ENCODE results near the gene MMP24OS.

Gene MMP24OS

DNA sequence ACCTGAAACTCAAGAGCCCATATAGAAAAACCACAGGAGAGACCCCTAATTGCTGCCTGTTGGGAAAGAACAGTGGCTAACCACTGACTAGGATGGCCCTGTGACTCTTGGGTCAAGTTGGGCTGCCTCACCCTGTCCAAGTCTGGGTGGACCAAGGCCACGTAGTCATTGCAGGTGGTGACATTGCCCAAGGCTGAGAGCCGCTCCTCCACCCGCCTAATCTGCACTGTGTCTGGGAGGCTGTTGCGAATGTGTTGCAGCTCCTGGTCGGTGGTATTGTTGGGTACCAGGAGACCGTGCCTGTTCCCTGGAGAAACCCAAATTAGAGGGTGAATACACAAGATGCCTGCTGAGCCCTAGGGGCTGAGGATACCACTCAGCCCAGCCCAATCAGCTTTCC, 2.6 kb upstream of the MMP24OS start:
- DNase-seq = no peak
- Histone ChIP-seq H4K5ac (ENCODE audit: low read length) (no peak overlapping the region), H3K56ac (ENCODE audit: low read length) (no peak overlapping the region), H2BK120ac (ENCODE audit: low read depth, low read length) (no peak overlapping the region), H3K9ac (ENCODE audit: low read length) (no peak overlapping the region), H3K27ac (ENCODE audit: low read depth, low read length) (no peak overlapping the region), H3K4me3 (ENCODE audit: low read length) (no peak overlapping the region), H3K79me1 (ENCODE audit: low read length) (peaks cover 7% of the 10 kb centered on the region), H3K23ac (ENCODE audit: low read length) (no peak overlapping the region), H3K4me1 (ENCODE audit: control insufficient read depth, low read depth, low read length) (peaks cover 7% of the 10 kb centered on the region), H3K79me2 (ENCODE audit: control insufficient read depth, insufficient read depth, low read length) (peaks cover 18% of the 10 kb centered on the region), H3K4me2 (ENCODE audit: low read length) (no peak overlapping the region), H3K27me3 (ENCODE audit: insufficient read depth, low read length, poor library complexity) (no peaks in the 10 kb centered on the region), H2BK15ac (replicated peaks; ENCODE audit: low read depth) (no peak overlapping the region), H2AK5ac (ENCODE audit: low read length) (no peak overlapping the region), H3K18ac (ENCODE audit: low read length) (no peak overlapping the region), H4K8ac (ENCODE audit: low read depth, low read length) (no peak overlapping the region), H3K4ac (ENCODE audit: low read depth, low read length) (no peak overlapping the region), H3K36me3 (ENCODE audit: control insufficient read depth, insufficient read depth, low read length) (peaks cover 10% of the 10 kb centered on the region), H2BK5ac (ENCODE audit: low read length) (no peak overlapping the region)
- WGBS (ENCODE audit: extremely low coverage, insufficient coverage, low lambda C conversion rate) = no CpG with 5 or more reads among the region's 6 CpGs

DNA sequence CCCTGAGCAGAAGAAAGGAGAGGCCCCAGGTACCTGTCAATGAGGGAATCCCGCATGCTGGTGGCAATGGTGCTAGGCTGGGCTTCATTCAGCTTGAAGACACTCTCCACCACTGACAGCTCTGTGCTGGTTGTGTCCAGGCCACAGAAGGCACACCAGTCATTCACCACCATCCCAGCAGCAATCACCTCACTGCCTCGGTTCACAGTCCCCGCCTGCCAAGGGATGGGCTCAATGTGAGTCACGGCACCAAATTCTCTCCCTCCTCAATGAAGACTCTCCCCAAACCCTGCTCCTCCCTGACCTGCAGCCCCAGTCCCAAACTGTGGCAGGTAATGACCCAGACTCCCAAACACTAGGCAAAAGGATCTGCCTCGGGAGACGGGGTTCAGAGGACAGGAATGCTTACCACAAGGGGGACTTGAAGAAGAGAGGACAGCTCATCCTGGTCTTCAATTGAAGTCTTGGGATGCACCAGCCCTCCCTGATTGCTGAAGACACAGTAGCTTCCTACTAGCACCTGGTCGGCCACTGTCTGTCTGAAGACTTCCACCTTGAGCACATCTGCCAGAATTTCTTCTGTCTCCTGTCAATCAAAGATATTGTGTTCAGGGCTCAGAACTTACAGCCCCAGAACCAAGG, 1.7 kb upstream of the MMP24OS start:
- Histone ChIP-seq H4K8ac (ENCODE audit: low read depth, low read length) (no peak overlapping the region), H4K5ac (ENCODE audit: low read length) (no peak overlapping the region), H3K18ac (ENCODE audit: low read length) (no peak overlapping the region), H3K4ac (ENCODE audit: low read depth, low read length) (no peak overlapping the region), H2BK15ac (replicated peaks; ENCODE audit: low read depth) (no peak overlapping the region), H3K23ac (ENCODE audit: low read length) (no peak overlapping the region), H3K36me3 (ENCODE audit: control insufficient read depth, insufficient read depth, low read length) (peaks cover 10% of the 10 kb centered on the region), H3K27me3 (ENCODE audit: insufficient read depth, low read length, poor library complexity) (no peaks in the 10 kb centered on the region), H2BK120ac (ENCODE audit: low read depth, low read length) (no peak overlapping the region), H3K27ac (ENCODE audit: low read depth, low read length) (no peak overlapping the region), H3K4me2 (ENCODE audit: low read length) (no peak overlapping the region), H2BK5ac (ENCODE audit: low read length) (no peak overlapping the region), H2AK5ac (ENCODE audit: low read length) (no peak overlapping the region), H3K9ac (ENCODE audit: low read length) (no peak overlapping the region), H3K4me1 (ENCODE audit: control insufficient read depth, low read depth, low read length) (peaks cover 5% of the 10 kb centered on the region), H3K79me1 (ENCODE audit: low read length) (peaks cover 7% of the 10 kb centered on the region), H3K79me2 (ENCODE audit: control insufficient read depth, insufficient read depth, low read length) (peaks cover 18% of the 10 kb centered on the region), H3K4me3 (ENCODE audit: low read length) (no peak overlapping the region), H3K56ac (ENCODE audit: low read length) (no peak overlapping the region)
- no CpG with 5 or more reads among the region's 7 CpGs for WGBS (ENCODE audit: extremely low coverage, insufficient coverage, low lambda C conversion rate)
- DNase-seq = no peak

DNA sequence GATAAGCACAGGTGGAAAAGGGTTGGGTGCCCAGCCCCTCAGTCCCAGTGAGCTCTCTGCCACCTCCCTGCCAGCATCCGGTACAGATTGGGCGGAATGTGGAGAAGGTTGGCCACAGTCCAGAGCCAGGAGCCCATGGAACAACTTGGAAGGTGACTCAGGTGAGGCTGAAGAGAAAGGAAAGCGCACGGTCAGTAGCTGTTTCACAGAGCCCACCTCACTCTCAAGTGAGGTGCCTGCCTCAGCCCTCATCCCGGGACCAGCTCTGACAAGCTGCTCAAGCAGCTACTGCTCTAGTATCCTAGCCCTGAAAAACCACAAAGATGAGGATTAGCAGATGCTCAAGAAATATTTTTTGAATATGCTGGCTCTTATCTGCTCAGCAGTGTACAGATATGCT, 1.1 kb upstream of the MMP24OS start:
- Histone ChIP-seq H3K27me3 (ENCODE audit: insufficient read depth, low read length, poor library complexity) (no peaks in the 10 kb centered on the region), H4K8ac (ENCODE audit: low read depth, low read length) (no peak overlapping the region), H3K36me3 (ENCODE audit: control insufficient read depth, insufficient read depth, low read length) (peaks cover 10% of the 10 kb centered on the region), H2BK120ac (ENCODE audit: low read depth, low read length) (no peak overlapping the region), H3K18ac (ENCODE audit: low read length) (no peak overlapping the region), H2BK5ac (ENCODE audit: low read length) (no peak overlapping the region), H3K9ac (ENCODE audit: low read length) (no peak overlapping the region), H3K4me2 (ENCODE audit: low read length) (no peak overlapping the region), H2AK5ac (ENCODE audit: low read length) (no peak overlapping the region), H3K56ac (ENCODE audit: low read length) (no peak overlapping the region), H3K79me2 (ENCODE audit: control insufficient read depth, insufficient read depth, low read length) (peaks cover 15% of the 10 kb centered on the region), H3K27ac (ENCODE audit: low read depth, low read length) (no peak overlapping the region), H3K4me1 (ENCODE audit: control insufficient read depth, low read depth, low read length) (peaks cover 5% of the 10 kb centered on the region), H3K4ac (ENCODE audit: low read depth, low read length) (no peak overlapping the region), H3K4me3 (ENCODE audit: low read length) (no peak overlapping the region), H3K23ac (ENCODE audit: low read length) (no peak overlapping the region), H4K5ac (ENCODE audit: low read length) (no peak overlapping the region), H2BK15ac (replicated peaks; ENCODE audit: low read depth) (no peak overlapping the region), H3K79me1 (ENCODE audit: low read length) (peaks cover 5% of the 10 kb centered on the region)
- WGBS (ENCODE audit: extremely low coverage, insufficient coverage, low lambda C conversion rate) = no CpG with 5 or more reads among the region's 5 CpGs
- no peak for DNase-seq

DNA sequence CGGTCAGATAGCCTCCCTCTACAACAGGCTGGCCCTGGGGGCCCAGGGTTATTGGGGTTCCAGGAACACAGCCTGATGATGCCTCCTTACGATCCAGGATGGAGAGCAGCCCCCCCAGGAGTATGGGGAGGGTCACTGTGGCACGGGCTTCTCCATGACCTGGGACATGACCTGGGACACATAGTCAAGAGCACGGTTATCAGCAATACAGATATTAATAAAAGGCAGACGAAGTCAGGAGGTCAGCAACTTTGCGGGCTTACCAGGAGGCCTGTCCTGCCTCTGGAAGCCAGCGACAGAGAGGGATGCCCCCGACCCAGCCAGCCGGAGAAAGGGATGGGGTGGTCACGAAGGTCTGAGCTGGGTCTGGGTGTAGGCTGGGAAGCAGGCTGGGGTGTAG, 795 bp downstream of the MMP24OS start:
- Histone ChIP-seq H3K4me1 (ENCODE audit: control insufficient read depth, low read depth, low read length) (peaks cover 2% of the 10 kb centered on the region), H4K8ac (ENCODE audit: low read depth, low read length) (peak overlapping the region; percentile 44), H3K56ac (ENCODE audit: low read length) (peak overlapping the region; percentile 95), H3K4me2 (ENCODE audit: low read length) (peak overlapping the region; percentile 73), H2BK5ac (ENCODE audit: low read length) (no peak overlapping the region), H3K4ac (ENCODE audit: low read depth, low read length) (no peak overlapping the region), H3K36me3 (ENCODE audit: control insufficient read depth, insufficient read depth, low read length) (peaks cover 8% of the 10 kb centered on the region), H3K18ac (ENCODE audit: low read length) (peak overlapping the region; percentile 82), H3K27ac (ENCODE audit: low read depth, low read length) (peak overlapping the region; percentile 66), H3K9ac (ENCODE audit: low read length) (peak overlapping the region; percentile 90), H3K23ac (ENCODE audit: low read length) (peak overlapping the region; percentile 83), H3K27me3 (ENCODE audit: insufficient read depth, low read length, poor library complexity) (no peaks in the 10 kb centered on the region), H2AK5ac (ENCODE audit: low read length) (no peak overlapping the region), H3K79me2 (ENCODE audit: control insufficient read depth, insufficient read depth, low read length) (peaks cover 3% of the 10 kb centered on the region), H3K4me3 (ENCODE audit: low read length) (peak overlapping the region; percentile 73), H2BK15ac (replicated peaks; ENCODE audit: low read depth) (no peak overlapping the region), H4K5ac (ENCODE audit: low read length) (no peak overlapping the region), H3K79me1 (ENCODE audit: low read length) (no peaks in the 10 kb centered on the region), H2BK120ac (ENCODE audit: low read depth, low read length) (no peak overlapping the region)
- no peak for DNase-seq
- WGBS (ENCODE audit: extremely low coverage, insufficient coverage, low lambda C conversion rate) = no CpG with 5 or more reads among the region's 10 CpGs

DNA sequence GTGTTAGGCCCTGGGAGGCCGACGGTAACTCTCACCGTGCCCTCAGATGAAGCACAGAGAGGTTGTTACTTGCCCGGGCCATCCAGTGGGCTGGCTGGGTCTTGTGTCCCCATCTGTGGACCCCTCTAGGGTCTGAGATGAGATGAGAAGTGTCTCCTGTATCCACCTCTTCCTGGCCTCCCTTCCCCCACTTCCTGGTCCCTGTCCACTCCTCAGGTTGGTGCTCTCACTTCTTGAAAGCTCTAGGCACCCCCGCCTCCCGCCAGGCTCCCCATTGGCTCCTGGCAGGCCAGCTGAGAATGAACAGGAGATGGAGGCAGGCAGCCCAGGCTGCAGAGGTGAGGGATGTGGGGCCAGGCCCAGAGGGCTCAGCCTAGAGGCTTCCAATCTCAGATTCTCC, 1.5 kb downstream of the MMP24OS start:
- Histone ChIP-seq H4K5ac (ENCODE audit: low read length) (no peak overlapping the region), H3K79me2 (ENCODE audit: control insufficient read depth, insufficient read depth, low read length) (no peaks in the 10 kb centered on the region), H3K9ac (ENCODE audit: low read length) (peak overlapping the region; percentile 90), H3K56ac (ENCODE audit: low read length) (peak overlapping the region; percentile 50), H2AK5ac (ENCODE audit: low read length) (no peak overlapping the region), H2BK120ac (ENCODE audit: low read depth, low read length) (no peak overlapping the region), H2BK5ac (ENCODE audit: low read length) (no peak overlapping the region), H3K4me2 (ENCODE audit: low read length) (no peak overlapping the region), H3K4me1 (ENCODE audit: control insufficient read depth, low read depth, low read length) (peaks cover 2% of the 10 kb centered on the region), H3K27me3 (ENCODE audit: insufficient read depth, low read length, poor library complexity) (no peaks in the 10 kb centered on the region), H3K27ac (ENCODE audit: low read depth, low read length) (no peak overlapping the region), H4K8ac (ENCODE audit: low read depth, low read length) (no peak overlapping the region), H3K36me3 (ENCODE audit: control insufficient read depth, insufficient read depth, low read length) (peaks cover 8% of the 10 kb centered on the region), H3K23ac (ENCODE audit: low read length) (no peak overlapping the region), H3K18ac (ENCODE audit: low read length) (no peak overlapping the region), H2BK15ac (replicated peaks; ENCODE audit: low read depth) (no peak overlapping the region), H3K4ac (ENCODE audit: low read depth, low read length) (no peak overlapping the region), H3K4me3 (ENCODE audit: low read length) (no peak overlapping the region), H3K79me1 (ENCODE audit: low read length) (no peaks in the 10 kb centered on the region)
- no peak for DNase-seq
- WGBS (ENCODE audit: extremely low coverage, insufficient coverage, low lambda C conversion rate) = no CpG with 5 or more reads among the region's 6 CpGs

DNA sequence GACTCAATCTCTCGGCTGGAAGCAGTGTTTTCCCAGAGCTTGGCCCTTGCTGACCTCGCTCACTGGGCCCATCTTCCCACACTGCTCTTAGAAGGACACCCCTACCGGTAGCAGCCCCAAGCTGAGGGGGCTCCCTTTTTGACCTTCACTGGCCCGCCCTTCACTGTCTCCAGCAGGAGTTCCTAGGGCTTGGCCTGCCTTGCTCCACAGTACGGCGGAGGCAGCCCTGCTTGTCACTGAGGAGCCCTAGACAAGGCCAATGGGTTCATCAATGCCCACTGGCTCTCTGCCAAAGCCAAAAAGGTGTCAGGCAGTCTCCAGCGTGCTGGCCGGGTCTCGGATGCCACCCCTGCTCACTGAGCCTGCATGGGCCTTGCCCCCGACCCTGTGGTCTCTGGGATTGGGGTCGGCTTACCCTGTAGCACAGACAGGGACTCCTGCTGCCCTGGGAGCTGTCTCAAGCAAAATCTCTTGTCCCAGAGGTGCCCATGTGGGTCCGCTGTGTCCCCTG, 2.1 kb downstream of the MMP24OS start:
- Histone ChIP-seq H2BK120ac (ENCODE audit: low read depth, low read length) (no peak overlapping the region), H3K23ac (ENCODE audit: low read length) (no peak overlapping the region)
- no CpG with 5 or more reads among the region's 12 CpGs for WGBS (ENCODE audit: extremely low coverage, insufficient coverage, low lambda C conversion rate)

More for the DNA sequence above, 2.1 kb downstream of the MMP24OS start:
- no peaks in the 10 kb centered on the region for H3K79me1 ChIP-seq (ENCODE audit: low read length)
- H3K4me2 ChIP-seq (ENCODE audit: low read length) = no peak overlapping the region
- H3K4me3 ChIP-seq (ENCODE audit: low read length) = no peak overlapping the region
- no peak overlapping the region for H4K5ac ChIP-seq (ENCODE audit: low read length)
- H3K36me3 ChIP-seq (ENCODE audit: control insufficient read depth, insufficient read depth, low read length) = peaks cover 8% of the 10 kb centered on the region
- no peak overlapping the region for H3K4ac ChIP-seq (ENCODE audit: low read depth, low read length)
- H3K79me2 ChIP-seq (ENCODE audit: control insufficient read depth, insufficient read depth, low read length) = no peaks in the 10 kb centered on the region
- no peak overlapping the region for H3K56ac ChIP-seq (ENCODE audit: low read length)
- H3K4me1 ChIP-seq (ENCODE audit: control insufficient read depth, low read depth, low read length) = peaks cover 2% of the 10 kb centered on the region
- H3K18ac ChIP-seq (ENCODE audit: low read length) = no peak overlapping the region
- H2BK5ac ChIP-seq (ENCODE audit: low read length) = no peak overlapping the region
- H4K8ac ChIP-seq (ENCODE audit: low read depth, low read length) = no peak overlapping the region
- no peak overlapping the region for H2BK15ac ChIP-seq (replicated peaks; ENCODE audit: low read depth)
- no peak overlapping the region for H3K27ac ChIP-seq (ENCODE audit: low read depth, low read length)
- H3K27me3 ChIP-seq (ENCODE audit: insufficient read depth, low read length, poor library complexity) = no peaks in the 10 kb centered on the region
- no peak for DNase-seq
- no peak overlapping the region for H2AK5ac ChIP-seq (ENCODE audit: low read length)
- no peak overlapping the region for H3K9ac ChIP-seq (ENCODE audit: low read length)

All from mesendoderm (in vitro differentiated cells).